GM19240 (cell line): ENCODE results near the gene CDK14.

Source experiments
- DNase-seq: peaks from one replicate; pipeline ENCODE4 v3.0.0; 2011; ENCODE audit warnings: low spot score; ENCODE audit not compliant: insufficient read length

The CDK14 gene

DNA sequence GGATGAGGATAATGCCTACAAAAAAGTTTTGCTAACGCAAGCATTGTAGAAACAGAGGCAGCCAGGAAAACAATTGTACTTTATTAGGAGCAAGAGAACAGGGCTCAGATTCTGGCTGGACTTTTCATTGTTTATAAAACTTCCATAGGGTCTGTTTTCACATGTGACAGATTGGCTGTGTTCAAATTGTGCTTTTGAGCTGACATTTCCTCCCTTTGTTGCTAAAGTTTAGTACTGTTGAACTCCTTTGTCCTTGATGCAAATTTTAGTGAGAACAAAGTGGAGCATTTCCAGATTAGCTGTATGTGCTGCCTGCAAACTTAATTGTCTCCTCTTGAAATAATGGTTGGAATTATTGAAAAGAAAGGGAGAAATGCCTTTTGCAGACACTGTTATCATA, 447.1 kb downstream of the CDK14 start:
- DNase-seq, result no peak

DNA sequence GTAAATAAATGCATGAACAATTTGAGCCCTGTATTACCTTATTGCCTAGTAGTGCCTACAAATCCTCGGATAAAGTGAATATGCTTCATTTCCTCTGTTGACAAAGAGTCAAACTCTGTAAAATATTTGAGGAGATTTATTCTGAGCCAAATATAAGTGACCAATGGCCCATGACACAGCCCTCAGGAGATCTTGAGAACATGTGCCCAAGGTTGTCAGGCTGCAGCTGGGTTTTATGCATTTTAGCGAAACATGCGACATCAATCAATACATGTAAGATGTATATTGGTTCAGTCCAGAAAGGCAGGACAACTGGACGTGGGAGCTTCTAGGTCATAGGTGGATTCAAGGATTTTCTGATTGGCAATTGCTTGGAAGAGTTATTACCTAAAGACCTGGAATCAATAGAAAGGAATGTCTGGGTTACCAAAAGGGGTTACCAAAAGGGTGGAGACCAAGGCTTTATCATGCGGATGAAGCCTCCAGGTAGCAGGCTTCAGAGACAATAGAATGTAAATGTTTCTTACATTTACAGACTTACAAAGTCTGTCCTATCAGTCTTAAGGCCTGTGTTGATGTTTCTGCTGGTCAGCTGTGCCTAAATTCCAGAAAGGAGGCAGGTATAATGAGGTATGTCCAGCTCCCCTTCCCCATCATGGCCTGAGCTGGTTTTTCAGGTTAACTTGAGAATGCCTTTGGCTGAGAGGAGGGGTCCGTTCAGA, 448.0 kb downstream of the CDK14 start:
- no peak for DNase-seq

DNA sequence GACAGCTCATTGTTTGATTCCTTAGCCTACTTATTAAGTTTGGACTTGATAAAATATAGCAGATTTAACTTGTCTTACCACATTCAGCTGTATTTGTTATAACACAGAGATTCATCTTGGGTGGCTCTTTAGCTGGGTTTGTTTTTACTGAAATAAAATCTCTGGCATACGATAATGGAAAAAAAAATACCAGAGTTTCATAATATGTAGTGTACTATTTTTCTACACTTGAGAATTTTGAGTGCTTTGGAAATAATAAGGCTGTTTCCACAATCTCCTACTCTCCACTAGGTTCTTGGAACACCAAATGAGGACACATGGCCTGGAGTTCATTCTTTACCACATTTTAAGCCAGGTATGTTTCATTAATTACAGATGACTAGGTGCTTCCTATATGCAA, 449.5 kb downstream of the CDK14 start:
- DNase-seq, result no peak

GRCh38 chr7:91046322-91047089, 450.4 kb downstream of the CDK14 start:
- no peak for DNase-seq

DNA sequence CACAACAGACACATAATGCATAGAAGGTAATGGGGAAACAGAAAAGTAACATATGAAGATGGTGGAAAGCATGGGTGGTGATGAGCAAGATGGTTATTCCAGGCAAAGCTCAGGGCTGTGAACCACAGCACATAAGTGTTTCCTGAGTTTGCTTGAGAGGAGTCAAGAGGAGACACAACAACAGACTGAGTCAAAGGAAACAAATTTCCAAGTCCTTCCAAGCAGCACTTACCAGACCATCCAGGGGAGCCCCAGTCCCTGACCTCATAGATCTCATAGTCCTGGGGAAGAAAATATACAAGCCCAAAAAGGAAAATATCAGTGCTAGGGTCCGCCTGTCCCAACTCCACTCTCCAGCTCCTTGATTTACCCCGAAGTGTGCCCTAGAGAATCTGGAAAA, 451.5 kb downstream of the CDK14 start:
- no peak for DNase-seq

DNA sequence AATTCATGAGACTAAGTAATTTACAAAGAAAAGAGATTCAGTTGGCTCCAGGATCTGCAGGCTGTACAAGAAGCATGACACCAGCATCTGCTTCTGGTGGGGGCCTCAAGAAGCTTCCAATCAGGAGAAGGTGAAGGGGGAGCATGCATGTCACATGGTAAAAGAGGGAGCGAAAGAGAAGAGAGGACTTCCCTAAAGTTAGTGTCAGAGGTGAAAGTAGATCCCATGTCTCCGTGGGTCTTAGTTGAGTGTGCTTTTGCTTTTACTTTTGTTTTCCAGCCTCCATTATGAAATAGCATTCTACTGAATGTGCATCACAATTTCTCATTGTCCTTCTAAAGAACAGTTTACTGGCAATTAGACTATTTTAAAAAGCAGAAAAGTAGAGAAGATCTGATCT, 454.6 kb downstream of the CDK14 start:
- no peak for DNase-seq

DNA sequence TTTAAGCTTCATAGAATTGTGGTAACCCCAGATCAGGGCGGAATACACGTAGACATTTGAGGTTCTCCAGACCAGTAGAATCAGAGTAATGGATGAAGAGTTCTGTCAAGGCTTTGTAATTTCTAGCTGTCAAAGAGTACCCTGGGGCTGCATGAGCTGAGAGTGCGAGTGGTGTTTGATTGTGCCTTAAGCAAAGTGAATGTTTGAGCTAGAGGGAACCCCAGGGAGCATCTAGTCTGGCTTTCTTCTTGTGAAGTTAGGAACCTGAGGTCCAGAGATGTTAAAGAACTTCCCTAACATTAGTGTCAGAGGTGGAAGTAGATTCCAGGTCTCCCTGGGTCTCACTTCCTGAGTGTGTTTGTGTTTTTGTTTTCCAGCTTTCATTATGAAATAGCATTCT, 455.8 kb downstream of the CDK14 start:
- no peak for DNase-seq

GRCh38 chr7:91054374-91054773, 458.3 kb downstream of the CDK14 start:
- no peak for DNase-seq

DNA sequence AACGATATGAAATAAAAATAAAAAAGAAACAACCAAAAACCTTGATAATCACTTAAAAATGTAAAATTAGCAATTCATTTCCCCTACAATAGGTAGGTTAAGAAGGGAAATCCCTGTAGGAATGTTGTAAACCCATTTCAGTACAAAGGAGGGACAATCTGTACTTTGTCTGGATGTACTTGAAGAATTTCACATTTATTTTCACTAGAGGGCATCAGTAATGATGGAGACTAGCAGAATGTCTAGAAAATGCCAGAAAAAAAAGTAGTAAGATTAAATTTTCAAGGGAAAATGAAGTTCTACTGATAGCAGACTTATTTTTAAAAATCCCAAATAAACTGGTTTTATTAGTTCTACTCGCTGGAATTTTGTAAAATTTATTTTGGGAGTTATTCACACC, 459.1 kb downstream of the CDK14 start:
- no peak for DNase-seq

GRCh38 chr7:91062713-91063112, 466.6 kb downstream of the CDK14 start:
- no peak for DNase-seq

- no peak for DNase-seq
These were observed 467.9 kb downstream of the CDK14 start for GRCh38 chr7:91064052-91064451.

DNA sequence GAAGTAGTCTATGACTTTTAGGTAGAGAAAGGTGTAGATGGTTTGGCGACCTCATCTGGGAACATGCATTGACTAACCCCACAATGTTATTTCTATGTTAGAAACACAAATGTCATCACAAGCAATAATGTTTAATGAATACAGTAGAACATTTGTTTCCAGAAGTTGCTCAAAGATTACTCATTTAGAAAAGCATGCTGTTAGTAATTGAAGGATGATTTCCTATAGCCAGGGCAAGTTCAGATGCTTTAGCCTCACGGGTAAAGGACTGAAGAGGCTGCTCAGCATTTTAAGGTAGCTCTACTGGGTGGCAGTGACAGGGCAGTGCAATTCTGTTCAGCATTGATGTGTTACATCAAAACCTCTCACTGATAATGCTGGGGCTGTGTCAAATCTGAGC, 468.8 kb downstream of the CDK14 start:
- DNase-seq, result no peak

DNA sequence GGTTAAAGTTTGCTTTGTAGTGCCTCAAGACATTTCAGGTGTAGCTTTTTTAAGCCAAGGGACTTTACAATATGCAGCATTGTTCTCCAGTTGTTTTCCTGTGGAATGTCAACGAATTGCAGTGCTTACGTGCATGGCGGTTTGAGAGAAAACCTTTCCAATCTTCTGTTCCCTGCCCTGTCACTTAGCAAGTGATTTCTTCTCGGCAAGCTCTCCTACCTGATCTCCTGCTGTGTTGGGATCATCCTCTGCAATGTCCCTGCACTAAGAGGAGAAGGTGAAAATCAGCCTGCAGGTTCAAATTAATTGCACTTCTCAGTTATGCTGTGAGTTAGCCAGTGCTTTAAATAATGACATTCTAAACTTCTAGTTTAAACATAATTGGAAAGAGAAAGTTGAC, 470.5 kb downstream of the CDK14 start:
- no peak for DNase-seq

DNA sequence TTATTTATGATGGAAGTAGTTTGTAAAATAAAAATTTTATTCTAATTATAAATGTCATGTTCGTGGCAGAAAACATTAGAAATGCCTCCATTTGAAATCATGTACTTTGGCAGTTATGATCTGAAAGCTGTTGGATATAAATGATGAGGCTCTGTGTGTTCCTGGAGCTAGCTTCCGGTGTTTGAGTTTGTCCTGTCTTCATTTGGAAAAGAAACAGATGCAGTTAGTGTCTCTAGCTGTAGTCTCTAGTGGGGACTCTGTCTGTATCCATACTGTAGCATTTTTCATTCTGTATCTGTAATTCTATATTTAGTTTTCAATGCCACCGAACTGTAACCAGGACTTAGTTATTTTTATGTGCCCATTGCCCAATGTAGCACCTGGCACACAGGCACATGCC, 471.1 kb downstream of the CDK14 start:
- no peak for DNase-seq

DNA sequence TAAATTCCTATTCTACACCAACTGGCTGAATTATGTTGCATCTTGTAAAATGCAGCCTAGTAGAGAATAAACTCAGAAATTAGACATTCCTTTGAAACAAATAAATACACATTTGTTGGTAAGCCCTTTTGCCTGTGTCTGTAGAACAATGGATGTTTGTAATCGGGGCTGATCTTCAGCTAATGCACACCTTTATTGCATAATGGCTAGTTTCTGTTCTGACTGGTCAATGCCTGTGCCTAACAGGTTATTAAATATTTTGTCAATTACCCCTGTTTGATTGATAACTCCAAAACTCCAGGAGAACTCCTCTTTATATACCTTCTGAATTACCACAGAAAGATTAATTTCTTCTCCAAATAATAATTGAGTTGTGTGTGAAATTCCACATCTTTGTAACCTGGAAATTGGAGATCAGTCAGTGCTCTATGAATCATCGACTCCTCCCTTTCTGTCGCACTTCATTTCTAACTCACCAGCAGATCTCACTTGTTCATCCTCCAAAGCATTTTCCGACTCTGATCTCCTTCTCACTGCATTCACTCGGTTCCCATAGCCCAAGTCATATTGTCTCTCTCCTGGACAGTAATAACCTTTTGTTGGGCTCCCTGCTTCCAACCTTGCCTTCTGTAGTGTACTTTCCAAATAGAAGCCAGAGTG, 472.1 kb downstream of the CDK14 start:
- DNase-seq, result no peak

DNA sequence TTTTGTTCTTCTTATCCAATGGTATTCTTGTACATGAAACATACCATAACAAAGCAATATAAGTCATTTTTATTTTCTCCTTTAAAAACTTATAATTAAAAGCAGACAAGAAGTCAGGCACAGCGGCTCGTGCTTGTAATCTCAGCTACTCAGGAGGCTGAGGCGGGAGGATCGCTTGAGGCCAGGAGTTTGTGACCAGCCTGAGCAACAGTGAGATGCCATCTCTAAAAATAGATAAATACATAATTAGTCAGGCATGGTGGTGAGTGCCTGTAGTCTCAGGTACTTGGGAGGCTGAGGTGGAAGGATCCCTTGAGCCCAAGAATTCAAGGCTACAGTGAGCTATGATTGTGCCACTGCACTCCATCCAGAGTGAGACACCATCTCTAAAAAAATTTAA, 473.0 kb downstream of the CDK14 start:
- no peak for DNase-seq

DNA sequence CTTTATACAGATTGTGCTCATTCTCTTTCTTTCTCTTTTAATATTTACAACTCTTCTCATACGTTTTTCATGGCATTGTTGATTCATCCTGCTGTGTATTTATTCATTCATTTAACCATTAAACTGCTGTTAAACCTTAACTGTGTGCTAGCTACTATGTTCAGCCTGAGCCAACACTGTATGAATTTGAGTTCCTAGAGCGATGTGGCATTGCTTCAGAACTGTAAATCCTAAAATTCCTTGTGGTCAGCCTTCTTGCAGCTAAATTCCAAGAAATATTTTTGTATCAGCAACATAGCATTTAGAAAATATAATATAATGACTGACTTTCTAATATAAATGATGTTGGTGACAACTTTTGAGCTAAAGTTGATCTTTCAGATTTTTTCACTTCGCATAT, 483.4 kb downstream of the CDK14 start:
- no peak for DNase-seq

DNA sequence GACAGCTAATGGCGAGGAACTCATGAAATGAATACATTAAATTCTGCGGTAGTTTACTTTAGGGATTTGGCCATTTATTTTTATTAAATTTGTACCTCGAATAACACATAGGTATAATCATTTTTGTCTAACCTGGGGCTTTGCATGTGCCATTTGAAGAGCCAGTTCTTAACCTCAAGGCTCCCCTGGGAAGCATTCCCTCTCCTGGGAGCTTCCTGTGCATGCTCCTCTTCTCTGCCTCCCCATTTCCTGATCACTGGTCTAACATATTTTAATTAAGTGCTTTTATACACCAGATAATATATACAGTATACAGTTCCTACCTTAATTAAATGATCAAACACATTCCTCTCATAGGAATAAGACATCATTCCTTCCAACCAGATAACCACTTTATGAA, 484.2 kb downstream of the CDK14 start:
- DNase-seq, result no peak

DNA sequence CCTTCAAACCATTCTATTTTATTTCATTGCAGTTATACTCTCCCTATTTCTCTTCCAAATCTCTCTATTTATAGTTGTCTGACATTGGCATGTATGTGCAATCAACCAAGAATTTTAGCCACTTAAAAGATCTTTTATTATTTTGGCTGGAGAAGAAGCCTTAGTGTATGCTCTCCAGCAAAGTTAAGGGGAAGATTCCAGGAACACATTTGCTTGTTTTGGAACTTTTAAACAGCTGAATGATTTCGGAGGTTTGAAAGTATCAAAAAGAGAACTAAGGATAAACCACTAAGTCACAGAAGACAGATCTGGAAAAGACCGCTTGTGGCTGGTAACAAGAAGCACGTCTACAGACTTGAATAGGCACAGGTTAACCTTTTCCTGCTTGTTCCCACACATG, 485.9 kb downstream of the CDK14 start:
- no peak for DNase-seq

GRCh38 chr7:91082852-91083495, 486.9 kb downstream of the CDK14 start:
- DNase-seq, result no peak

DNA sequence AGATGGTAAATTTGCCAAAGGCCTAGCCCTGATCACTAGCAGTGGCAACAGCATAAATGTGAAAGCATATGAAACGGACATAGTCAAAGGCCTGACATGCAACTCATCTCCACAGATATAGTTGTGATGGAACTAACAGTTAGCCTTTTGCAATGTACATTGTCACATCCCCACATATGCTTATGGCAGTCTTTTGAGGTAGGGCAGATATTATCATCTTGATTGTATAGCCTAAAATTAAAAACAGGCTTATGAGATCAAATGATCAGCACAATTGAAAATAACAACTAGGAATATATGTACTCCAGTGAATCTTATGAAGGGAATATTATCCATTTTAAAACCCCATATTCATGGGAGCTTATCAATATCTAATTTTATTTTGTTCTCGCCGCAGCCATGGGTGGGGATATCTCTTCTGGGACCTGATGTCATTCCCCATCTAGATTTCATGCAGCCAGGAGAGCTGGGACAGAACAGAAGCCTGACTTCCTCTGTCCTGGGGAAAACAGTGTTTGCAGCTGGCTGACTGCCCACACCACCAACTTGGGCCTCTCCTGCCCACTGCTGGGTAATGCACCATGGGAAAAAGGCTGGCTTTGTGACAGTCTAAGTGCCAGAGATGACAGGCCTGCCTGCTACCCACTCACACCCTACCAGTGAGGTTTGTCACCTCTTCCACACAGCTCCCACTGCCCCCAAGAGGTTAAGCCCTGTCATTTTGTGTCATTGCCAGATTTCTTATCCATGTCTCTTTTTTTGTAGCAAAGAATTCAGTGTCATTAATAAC, 487.9 kb downstream of the CDK14 start:
- no peak for DNase-seq
